Suprapubic skin (tissue), 4 donors: Measurements from ENCODE around the gene C1QTNF7. TPM values are rescaled to one million over a fixed set of nuclear protein-coding genes. Genes with fewer than 3 reads are reported as not detected.
A peak's percentile ranks its signal among the peaks of the same experiment; 100 is the strongest.

ENCODE experiments used
- DNase-seq, 2 donors: peaks; one replicate each; pipeline ENCODE4 v3.0.0-alpha.2; 2019; ENCODE audit warnings: low spot score in 2 of 2
- H3K27ac ChIP-seq: fragments of 200-600 bp; sonication (generic); one replicate; pipeline ENCODE4 v1.5.1; 2019
- H3K27me3 ChIP-seq: fragments of 200-600 bp; sonication (generic); one replicate; pipeline ENCODE4 v1.5.1; 2019
- H3K36me3 ChIP-seq: fragments of 200-600 bp; sonication (generic); one replicate; pipeline ENCODE4 v1.5.1; 2019
- H3K4me1 ChIP-seq: fragments of 200-600 bp; sonication (generic); one replicate; pipeline ENCODE4 v1.5.1; 2019
- H3K4me3 ChIP-seq: fragments of 200-600 bp; sonication (generic); one replicate; pipeline ENCODE4 v1.5.1; 2019; ENCODE audit warnings: mild to moderate bottlenecking
- H3K9me3 ChIP-seq: fragments of 200-600 bp; sonication (generic); one replicate; pipeline ENCODE4 v1.5.1; 2019
- CTCF ChIP-seq, 2 donors: fragments of 200-600 bp in 1 of 2; fragments of 450-650 bp in 1 of 2; sonication (generic) in 1 of 2; IDR thresholded peaks; one replicate each; pipeline ENCODE4 v1.5.1; 2016 to 2019; ENCODE audit warnings: antibody characterized with exemption in 2 of 2, mild to moderate bottlenecking in 1 of 2, moderate library complexity in 1 of 2
- EP300 ChIP-seq: sonication (generic); formaldehyde crosslinking; IDR thresholded peaks from one replicate; pipeline ENCODE4 v1.6.1; 2017; ENCODE audit warnings: antibody characterized with exemption
- POLR2A ChIP-seq, 2 donors: fragments of 450-650 bp; IDR thresholded peaks; one replicate each; pipeline ENCODE4 v1.6.1; 2017; ENCODE audit warnings: antibody characterized with exemption in 2 of 2, mild to moderate bottlenecking in 2 of 2, moderate library complexity in 2 of 2
- POLR2AphosphoS5 ChIP-seq, 3 donors: sonication (generic); formaldehyde crosslinking; IDR thresholded peaks; one replicate each; pipeline ENCODE4 v1.6.1; 2017; ENCODE audit warnings: antibody characterized with exemption in 3 of 3
- WGBS: methylation state at CpG from one replicate; pipeline ENCODE4 v1.1.5; 2018; 5-methylcytosine and 5-hydroxymethylcytosine counted together
- total RNA-seq, 4 donors: library from RNA; depleted of rRNA; stranded (reverse); fragments of >200 nt; gene quantifications; one replicate each; pipeline ENCODE4 v1.1.0, GENCODE V29; 2016

Gene C1QTNF7
- total RNA-seq, 4 donors from 2014 or later, result 0.80 to 6.5 (median 3.3) TPM

DNA sequence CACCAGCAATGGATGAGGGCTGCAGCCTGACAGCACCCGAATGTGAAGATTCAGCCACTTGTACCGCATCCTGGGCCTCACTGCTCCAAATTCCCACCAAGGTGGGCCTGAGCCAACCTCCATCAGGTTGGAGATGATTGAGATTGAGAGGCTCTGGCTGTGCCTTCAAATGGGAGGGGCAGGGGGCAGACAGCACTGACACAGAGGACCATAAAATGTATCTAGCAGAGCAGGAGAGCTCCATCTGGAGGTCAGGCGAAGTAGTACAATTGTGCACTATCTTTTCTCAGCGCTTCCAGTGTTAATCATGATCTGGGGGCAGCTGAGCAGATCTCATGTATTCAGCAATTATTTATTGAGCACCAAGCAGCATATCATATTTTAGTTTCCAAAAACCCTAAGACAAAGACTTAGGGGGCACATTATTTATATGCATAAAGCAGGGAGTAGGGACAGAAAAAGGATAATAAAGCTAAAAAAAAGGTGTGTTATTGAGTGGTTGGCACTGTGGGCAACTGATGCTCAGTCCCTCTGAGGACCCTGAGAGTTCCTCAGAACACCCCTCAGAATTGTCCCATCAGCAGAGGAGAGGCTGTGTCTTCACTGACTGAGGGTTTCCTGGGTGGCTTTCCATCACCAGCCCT is 31.6 kb upstream of the C1QTNF7 start:
- TF ChIP-seq POLR2AphosphoS5 (IDR thresholded peaks at IDR 0.05) (no peak), CTCF (IDR thresholded peaks at IDR 0.05) (peak in 1 of 2 donors; percentile 39)
- no peaks in the 10 kb centered on the region for H3K27me3 ChIP-seq
- no peak overlapping the region for H3K4me3 ChIP-seq
- peaks cover 27% of the 10 kb centered on the region for H3K4me1 ChIP-seq
- H3K27ac ChIP-seq, result no peak overlapping the region
- no peak for DNase-seq
- no peaks in the 10 kb centered on the region for H3K9me3 ChIP-seq
- no peaks in the 10 kb centered on the region for H3K36me3 ChIP-seq
- 81% methylated on average over 4 of the region's 4 CpGs for whole genome bisulfite sequencing

- TF ChIP-seq EP300, result no peak
- Histone ChIP-seq H3K36me3 (no peaks in the 10 kb centered on the region), H3K9me3 (no peaks in the 10 kb centered on the region), H3K4me1 (peaks cover 35% of the 10 kb centered on the region), H3K27me3 (no peaks in the 10 kb centered on the region), H3K27ac (no peak overlapping the region), H3K4me3 (no peak overlapping the region)
- DNase-seq, result no peak
- WGBS, result 36% methylated on average over 3 of the region's 3 CpGs
These were observed 29.8 kb upstream of the C1QTNF7 start for GRCh38 chr4:15398001-15398400.

DNA sequence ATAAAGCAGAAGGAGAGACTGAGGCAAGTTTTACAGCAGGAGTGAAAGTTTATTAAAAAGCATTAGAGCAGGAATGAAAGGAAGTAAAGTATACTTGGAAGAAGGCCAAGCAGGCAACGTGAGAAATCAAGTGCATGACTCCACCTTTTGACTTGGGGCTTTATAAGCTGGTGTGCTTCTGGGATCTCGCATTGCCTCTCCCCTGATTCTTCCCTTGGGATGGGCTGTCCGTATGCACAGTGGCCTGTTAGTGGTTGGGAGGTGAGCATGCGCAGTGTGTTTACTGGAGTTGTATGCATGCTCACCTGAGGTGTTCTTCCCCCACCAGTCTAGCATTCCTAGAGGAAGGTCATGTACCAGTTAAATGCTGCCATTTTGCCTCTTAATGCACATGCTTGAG is 29.1 kb upstream of the C1QTNF7 start:
- no peak overlapping the region for H3K4me3 ChIP-seq
- H3K27me3 ChIP-seq, result no peaks in the 10 kb centered on the region
- no peak for TF ChIP-seq POLR2AphosphoS5 (IDR thresholded peaks at IDR 0.05)
- TF ChIP-seq POLR2A (IDR thresholded peaks at IDR 0.05), result no peak
- no peak for TF ChIP-seq CTCF (IDR thresholded peaks at IDR 0.05)
- TF ChIP-seq EP300, result no peak
- peaks cover 39% of the 10 kb centered on the region for H3K4me1 ChIP-seq
- no peaks in the 10 kb centered on the region for H3K9me3 ChIP-seq
- no peaks in the 10 kb centered on the region for H3K36me3 ChIP-seq
- WGBS, result 57% methylated on average over 4 of the region's 4 CpGs
- H3K27ac ChIP-seq, result peak overlapping the region; percentile 55
- no peak for DNase-seq

DNA sequence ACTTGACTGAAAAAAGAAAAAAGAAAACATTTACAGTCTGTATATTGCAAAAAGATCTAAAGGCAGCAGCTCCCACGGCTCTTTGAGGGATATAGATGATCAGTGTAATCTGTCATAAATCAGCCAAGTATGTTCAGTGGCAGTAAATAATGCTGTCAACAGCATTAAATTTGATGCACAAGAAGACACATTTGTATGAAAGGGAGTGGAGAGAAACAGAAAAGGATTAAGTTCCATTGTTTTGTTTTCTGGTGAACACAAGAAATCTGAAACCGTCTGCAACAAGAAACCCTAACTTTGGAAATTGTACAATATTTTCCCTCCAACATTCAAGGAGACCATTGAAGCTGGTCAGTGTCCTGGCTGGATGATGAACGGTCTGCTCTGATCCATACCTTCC is 27.6 kb upstream of the C1QTNF7 start:
- Histone ChIP-seq H3K36me3 (no peaks in the 10 kb centered on the region), H3K4me3 (no peak overlapping the region), H3K9me3 (no peaks in the 10 kb centered on the region), H3K4me1 (peaks cover 39% of the 10 kb centered on the region), H3K27ac (peak overlapping the region; percentile 18), H3K27me3 (no peaks in the 10 kb centered on the region)
- 75% methylated on average over 3 of the region's 3 CpGs for WGBS
- no peak for TF ChIP-seq CTCF (IDR thresholded peaks at IDR 0.05)
- TF ChIP-seq POLR2AphosphoS5 (IDR thresholded peaks at IDR 0.05), result no peak
- no peak for TF ChIP-seq POLR2A (IDR thresholded peaks at IDR 0.05)
- no peak for TF ChIP-seq EP300
- no peak for DNase-seq

GRCh38 chr4:15400981-15401671 is 26.7 kb upstream of the C1QTNF7 start:
- no peak overlapping the region for H3K4me3 ChIP-seq
- TF ChIP-seq POLR2AphosphoS5 (IDR thresholded peaks at IDR 0.05) (peak in 2 of 3 donors; percentile 72 to 75), POLR2A (IDR thresholded peaks at IDR 0.05) (no peak)
- peak; percentile 80 to 83 for DNase-seq
- WGBS, result 15% methylated on average over 9 of the region's 9 CpGs
- peaks cover 42% of the 10 kb centered on the region for H3K4me1 ChIP-seq
- H3K27ac ChIP-seq, result peak overlapping the region; percentile 26
- no peaks in the 10 kb centered on the region for H3K27me3 ChIP-seq
- no peaks in the 10 kb centered on the region for H3K36me3 ChIP-seq
- no peaks in the 10 kb centered on the region for H3K9me3 ChIP-seq

DNA sequence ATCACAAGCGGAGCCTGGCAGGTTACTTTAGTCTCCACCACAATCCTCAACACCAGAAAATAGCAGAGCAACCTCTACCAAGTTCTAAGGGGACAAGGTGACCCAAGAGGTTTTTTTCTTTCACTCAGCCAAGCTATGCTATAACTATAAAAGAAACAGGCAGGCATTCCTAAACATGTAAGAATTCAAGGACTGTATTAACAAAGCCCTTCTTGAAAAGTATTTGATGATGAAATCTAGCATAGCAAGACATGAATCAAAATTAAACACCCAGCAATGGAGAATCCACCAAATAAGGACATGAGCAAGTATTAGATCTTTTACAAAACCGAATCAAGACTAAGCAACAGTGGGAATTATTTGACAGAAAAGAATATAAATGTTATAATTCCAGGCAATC is 25.7 kb upstream of the C1QTNF7 start:
- no peaks in the 10 kb centered on the region for H3K36me3 ChIP-seq
- no peaks in the 10 kb centered on the region for H3K9me3 ChIP-seq
- H3K4me1 ChIP-seq, result peaks cover 44% of the 10 kb centered on the region
- no peaks in the 10 kb centered on the region for H3K27me3 ChIP-seq
- peak overlapping the region; percentile 26 for H3K27ac ChIP-seq
- H3K4me3 ChIP-seq, result no peak overlapping the region
- DNase-seq, result no peak
- WGBS, result 65% methylated on average over 2 of the region's 2 CpGs
- TF ChIP-seq POLR2A (IDR thresholded peaks at IDR 0.05), result no peak
- no peak for TF ChIP-seq CTCF (IDR thresholded peaks at IDR 0.05)
- TF ChIP-seq EP300, result no peak
- no peak for TF ChIP-seq POLR2AphosphoS5 (IDR thresholded peaks at IDR 0.05)
